ENCODE results near the gene ZSCAN26. TPM values are rescaled to one million over a fixed set of nuclear protein-coding genes. Genes with fewer than 3 reads are reported as not detected.

ZSCAN26 gene
- total and polyA plus RNA-seq, 2 donors from 2014 or later: 11.8 to 17.2 TPM

DNA sequence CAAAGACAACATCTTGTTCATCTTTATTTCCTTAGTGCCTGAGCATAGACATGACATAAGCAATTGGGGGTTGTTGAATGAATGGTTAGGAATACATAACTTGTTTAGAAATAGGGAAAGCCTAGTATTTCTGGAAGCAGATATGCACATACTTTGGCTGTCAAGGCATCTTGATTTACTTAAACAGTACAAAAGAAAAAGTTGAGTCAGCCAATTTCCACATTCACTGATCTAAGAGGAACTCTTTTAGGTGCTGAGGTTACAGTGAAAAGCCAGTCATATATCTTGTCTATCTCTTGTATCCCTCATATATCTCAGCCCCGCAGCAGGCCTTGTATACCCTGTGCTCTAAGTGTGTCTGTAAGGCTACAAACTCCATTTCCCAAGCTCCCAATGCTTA, 26.5 kb upstream of the ZSCAN26 start:
- no peak overlapping the region for H3K4me3 ChIP-seq (ENCODE audit: low read length in 3 of 3)
- no peaks in the 10 kb centered on the region for H3K4me1 ChIP-seq (ENCODE audit: control insufficient read depth in 2 of 3, insufficient read depth in 2 of 3, low read depth in 1 of 3, low read length in 3 of 3)
- DNase-seq (no peak), FAIRE-seq (no peak)
- no peak overlapping the region for H3K27ac ChIP-seq (ENCODE audit: low read depth in 2 of 2, low read length in 2 of 2)
- intact Hi-C loops (cut with DNase I): no loop called here
- H3K36me3 ChIP-seq (ENCODE audit: control insufficient read depth in 2 of 3, insufficient read depth in 3 of 3, low read length in 3 of 3): peaks cover under 1 to 10% (median 7%) of the 10 kb centered on the region in 3 donors
- no peaks in the 10 kb centered on the region for H3K9me3 ChIP-seq (ENCODE audit: control insufficient read depth in 2 of 3, insufficient read depth in 1 of 3, low read length in 3 of 3)
- no peaks in the 10 kb centered on the region for H3K27me3 ChIP-seq (ENCODE audit: control insufficient read depth, insufficient read depth, low read length)
- TF ChIP-seq CTCF (IDR thresholded peaks at IDR 0.05; ENCODE audit: borderline replicate concordance, extremely low read depth, insufficient read depth): no peak
- no peak overlapping the region for H3K9ac ChIP-seq (ENCODE audit: low read length in 3 of 3)

DNA sequence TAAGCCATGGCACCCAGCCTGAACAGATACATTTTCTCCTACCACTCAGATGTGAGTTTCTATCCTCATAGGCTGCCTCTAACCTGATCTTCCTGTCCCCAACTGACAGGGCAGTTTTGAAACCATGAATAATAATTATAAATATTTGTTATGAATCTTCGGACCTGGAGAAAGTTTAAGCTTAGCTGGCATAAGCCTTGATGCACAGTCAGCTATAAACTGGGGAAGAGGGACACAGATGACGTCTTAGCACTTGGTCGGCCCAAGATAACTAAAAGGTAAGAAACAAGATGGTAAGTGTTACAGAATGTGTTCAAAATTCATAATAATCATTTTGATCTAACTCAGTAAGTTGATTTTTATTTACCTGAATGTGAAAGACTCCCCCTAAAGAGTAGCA, 23.0 kb upstream of the ZSCAN26 start:
- no peak for TF ChIP-seq CTCF (IDR thresholded peaks at IDR 0.05; ENCODE audit: borderline replicate concordance, extremely low read depth, insufficient read depth)
- Histone ChIP-seq H3K9ac (ENCODE audit: low read length in 3 of 3) (no peak overlapping the region), H3K36me3 (ENCODE audit: control insufficient read depth in 2 of 3, insufficient read depth in 3 of 3, low read length in 3 of 3) (peaks cover 5 to 21% (median 15%) of the 10 kb centered on the region in 3 donors), H3K4me3 (ENCODE audit: low read length in 3 of 3) (no peak overlapping the region), H3K4me1 (ENCODE audit: control insufficient read depth in 2 of 3, insufficient read depth in 2 of 3, low read depth in 1 of 3, low read length in 3 of 3) (no peaks in the 10 kb centered on the region), H3K27me3 (ENCODE audit: control insufficient read depth, insufficient read depth, low read length) (no peaks in the 10 kb centered on the region), H3K9me3 (ENCODE audit: control insufficient read depth in 2 of 3, insufficient read depth in 1 of 3, low read length in 3 of 3) (no peaks in the 10 kb centered on the region), H3K27ac (ENCODE audit: low read depth in 2 of 2, low read length in 2 of 2) (no peak overlapping the region)
- intact Hi-C loops (cut with DNase I): no loop called here
- DNase-seq: no peak
- FAIRE-seq: no peak

- DNase-seq (no peak), FAIRE-seq (no peak)
- Histone ChIP-seq H3K4me1 (ENCODE audit: control insufficient read depth in 2 of 3, insufficient read depth in 2 of 3, low read depth in 1 of 3, low read length in 3 of 3) (peaks cover 0 to 2% (median 0%) of the 10 kb centered on the region in 3 donors), H3K4me3 (ENCODE audit: low read length in 3 of 3) (no peak overlapping the region), H3K9me3 (ENCODE audit: control insufficient read depth in 2 of 3, insufficient read depth in 1 of 3, low read length in 3 of 3) (no peaks in the 10 kb centered on the region), H3K9ac (ENCODE audit: low read length in 3 of 3) (no peak overlapping the region), H3K27ac (ENCODE audit: low read depth in 2 of 2, low read length in 2 of 2) (no peak overlapping the region), H3K27me3 (ENCODE audit: control insufficient read depth, insufficient read depth, low read length) (no peaks in the 10 kb centered on the region), H3K36me3 (ENCODE audit: control insufficient read depth in 2 of 3, insufficient read depth in 3 of 3, low read length in 3 of 3) (peaks cover 5 to 21% (median 15%) of the 10 kb centered on the region in 3 donors)
- intact Hi-C loops (cut with DNase I): no loop called here
- no peak for TF ChIP-seq CTCF (IDR thresholded peaks at IDR 0.05; ENCODE audit: borderline replicate concordance, extremely low read depth, insufficient read depth)
Observed at GRCh38 chr6:28245206-28245941, 21.6 kb upstream of the ZSCAN26 start.
